Middle frontal gyrus (tissue), 1 donor: ENCODE data around the gene RNU2-1.
"Not testable (repeated sequence)": the region's sequence is repeated elsewhere in the genome, so short reads cannot be mapped to it uniquely, and the experiment has no call there.

Source experiments
- DNase-seq: peaks from one replicate; pipeline ENCODE4 v3.0.0-alpha.2; 2015; ENCODE audit warnings: low spot score; ENCODE audit errors: extremely low spot score

The RNU2-1 gene

GRCh38 chr17:43216369-43216761 lies 17.4 kb downstream of the RNU2-1 start:
- no peak for DNase-seq

- no peak for DNase-seq
Measured at GRCh38 chr17:43215341-43215740, 18.4 kb downstream of the RNU2-1 start.

- DNase-seq: no peak
Measured at GRCh38 chr17:43213545-43213944, 20.2 kb downstream of the RNU2-1 start.

- no peak for DNase-seq
Measured at GRCh38 chr17:43212641-43213490, 20.9 kb downstream of the RNU2-1 start.

- no peak for DNase-seq
Measured at GRCh38 chr17:43211480-43212402, 22.0 kb downstream of the RNU2-1 start, which contains the start of gene TMEM106A. Gene TMEM106A, plus strand, starts transcription at chr17:43211875. Its CDS starts 1,167 bp downstream, at chr17:43213042.

- DNase-seq: no peak
Measured at GRCh38 chr17:43211123-43211479, 22.7 kb downstream of the RNU2-1 start.

- no peak for DNase-seq
Measured at GRCh38 chr17:43210576-43210975, 23.2 kb downstream of the RNU2-1 start.

- DNase-seq: not testable (repeated sequence)
Measured at GRCh38 chr17:43203013-43203412, 30.8 kb downstream of the RNU2-1 start.

- no peak for DNase-seq
Measured at GRCh38 chr17:43200127-43200526, 33.6 kb downstream of the RNU2-1 start.

- DNase-seq: no peak
Measured at GRCh38 chr17:43199633-43200032, 34.1 kb downstream of the RNU2-1 start.

- DNase-seq: no peak
Measured at GRCh38 chr17:43193251-43193650, 40.5 kb downstream of the RNU2-1 start.

- not testable (repeated sequence) for DNase-seq
Measured at GRCh38 chr17:43186656-43187055, 47.1 kb downstream of the RNU2-1 start.

GRCh38 chr17:43183921-43184320 lies 49.9 kb downstream of the RNU2-1 start:
- DNase-seq: no peak
